Spinal cord (tissue), 10 donors: Measurements from ENCODE around the gene MAPK8IP2. TPM values are rescaled to one million over a fixed set of nuclear protein-coding genes. Genes with fewer than 3 reads are reported as not detected.

Experiments
- DNase-seq, 6 donors: peaks; one replicate each; pipeline versions ENCODE4 v3.0.0 to v3.0.0-alpha.2; 2013 to 2015; ENCODE audit warnings: low spot score in 6 of 6, low read depth in 4 of 6
- H3K27ac ChIP-seq: one replicate; pipeline ENCODE4 v1.5.1; 2013; ENCODE audit warnings: low read depth, low read length, control low read depth
- H3K27me3 ChIP-seq: one replicate; pipeline ENCODE4 v1.6.1; 2013; ENCODE audit warnings: low read length; ENCODE audit not compliant: control insufficient read depth, insufficient read depth
- H3K36me3 ChIP-seq: one replicate; pipeline ENCODE4 v1.6.1; 2013; ENCODE audit warnings: low read length; ENCODE audit not compliant: control insufficient read depth, insufficient read depth
- H3K4me1 ChIP-seq: one replicate; pipeline ENCODE4 v1.6.1; 2013; ENCODE audit warnings: low read length; ENCODE audit not compliant: control insufficient read depth, insufficient read depth
- H3K4me3 ChIP-seq: one replicate; pipeline ENCODE4 v1.5.1; 2013; ENCODE audit warnings: low read depth, low read length, control low read depth
- H3K9me3 ChIP-seq: one replicate; pipeline ENCODE4 v1.6.1; 2013; ENCODE audit warnings: low read length; ENCODE audit not compliant: control insufficient read depth, insufficient read depth
- WGBS: methylation state at CpG from one replicate; pipeline ENCODE4 v1.1.5; 2013; ENCODE audit warnings: missing lambda C conversion rate; ENCODE audit not compliant: insufficient coverage; 5-methylcytosine and 5-hydroxymethylcytosine counted together
- long read RNA-seq, 4 donors: transcript quantifications; one replicate each; lab custom pipeline, GENCODE V29; 2026
- polyA plus RNA-seq, 2 donors: library from polyadenylated mRNA; unstranded; fragments of 120-200 nt; gene quantifications; one replicate each; pipeline ENCODE4 v1.2.1, GENCODE V29; 2013; ENCODE audit not compliant: insufficient read length in 2 of 2
- total RNA-seq, 2 donors: library from RNA; depleted of rRNA in 1 of 2; stranded (reverse); fragments of 120-200 nt in 1 of 2; fragments of >200 nt in 1 of 2; gene quantifications; one replicate each; pipeline versions ENCODE4 v1.2.3 to v1.2.4, GENCODE V29; 2013 to 2014
- donor health status: healthy.

Gene MAPK8IP2
- total RNA-seq (10 to 100 TPM; 19.8 to 42.3 TPM), polyA plus RNA-seq (100 to 1,000 TPM; 104 to 109 TPM)
- long read RNA-seq, donor 1, transcript MAPK8IP2-202 (12 exons, 3,381 nt): major isoform, 12 of 23 reads
- long read RNA-seq, donor 1, partial matches to known transcripts: 11 of 23 reads
- long read RNA-seq, donor 1, other reads (novel, unspliced or antisense): 0 of 23 reads
- long read RNA-seq, donor 2, partial matches to known transcripts: 5 of 8 reads
- long read RNA-seq, donor 2, other reads (novel, unspliced or antisense): 0 of 8 reads
- long read RNA-seq, donor 3, partial matches to known transcripts: 6 of 9 reads
- long read RNA-seq, donor 3, other reads (novel, unspliced or antisense): 0 of 9 reads
- long read RNA-seq, donor 4: 0 reads

DNA sequence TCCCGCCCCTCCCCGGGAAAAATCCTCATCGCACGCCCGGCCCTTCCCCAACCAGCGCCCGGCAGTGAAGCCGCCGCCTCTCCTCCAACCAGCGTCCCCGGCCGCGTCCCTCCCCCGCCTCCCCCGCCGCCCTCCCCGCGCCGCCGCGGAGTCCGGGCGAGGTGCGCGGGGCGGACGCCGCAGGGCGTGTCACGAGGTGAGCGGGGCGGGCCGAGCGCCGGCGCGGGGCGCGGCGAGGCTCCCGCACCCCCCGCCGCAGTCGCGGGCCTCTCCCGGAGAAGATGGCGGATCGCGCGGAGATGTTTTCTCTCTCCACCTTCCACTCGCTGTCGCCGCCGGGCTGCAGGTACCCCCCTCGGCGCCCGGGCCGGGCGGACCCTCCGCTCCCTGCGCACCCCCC lies at the start of gene MAPK8IP2:
Gene MAPK8IP2 (plus strand): TSS at position 256 of the 400 bp plus-strand sequence. CDS start 26 bp downstream, at position 282.
- H3K4me1 ChIP-seq: peaks cover 29% of the 10 kb centered on the region
- no peak within 1 kb of the TSS for H3K27ac ChIP-seq
- H3K4me3 ChIP-seq: peak within 1 kb of the TSS; percentile 31
- WGBS: 0% methylated on average over 52 of the region's 61 CpGs
- peaks cover 34% of the 10 kb centered on the region for H3K36me3 ChIP-seq
- H3K9me3 ChIP-seq: no peaks in the 10 kb centered on the region
- peak in 2 of 6 donors; percentile 66 to 83 for DNase-seq
- H3K27me3 ChIP-seq: no peaks in the 10 kb centered on the region

GRCh38 chr22:50551160-50551752 lies 49.3 kb upstream of the MAPK8IP2 start:
- WGBS: 96% methylated on average over 8 of the region's 11 CpGs
- no peak for DNase-seq
- Histone ChIP-seq H3K27me3 (peaks cover 32% of the 10 kb centered on the region), H3K4me1 (no peaks in the 10 kb centered on the region), H3K27ac (no peak overlapping the region), H3K9me3 (no peaks in the 10 kb centered on the region), H3K4me3 (no peak overlapping the region), H3K36me3 (no peaks in the 10 kb centered on the region)

- Histone ChIP-seq H3K36me3 (no peaks in the 10 kb centered on the region), H3K4me1 (no peaks in the 10 kb centered on the region), H3K9me3 (no peaks in the 10 kb centered on the region), H3K27ac (no peak overlapping the region), H3K27me3 (peaks cover 17% of the 10 kb centered on the region), H3K4me3 (no peak overlapping the region)
- DNase-seq: no peak
- 97% methylated on average over 5 of the region's 8 CpGs for whole genome bisulfite sequencing
These were observed 47.3 kb upstream of the MAPK8IP2 start for GRCh38 chr22:50553310-50553709.

DNA sequence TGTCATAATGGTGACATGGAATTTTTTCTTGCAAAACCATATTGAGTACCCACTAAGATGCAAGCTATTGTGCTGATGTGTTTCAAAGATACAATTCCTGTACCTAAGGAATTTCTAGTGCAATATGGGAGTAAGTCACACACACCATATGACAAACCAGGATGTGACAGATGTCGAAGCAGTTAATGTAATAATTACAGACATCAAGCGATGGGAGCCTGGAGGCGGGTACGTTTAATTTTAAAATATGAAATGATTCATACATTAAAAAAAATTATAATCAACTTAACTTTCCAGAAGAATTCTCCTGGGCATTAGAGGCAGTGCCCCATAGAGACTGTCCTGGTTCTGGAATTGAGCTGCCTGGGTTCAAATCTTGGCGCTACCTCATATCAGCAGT lies 43.9 kb upstream of the MAPK8IP2 start:
- Histone ChIP-seq H3K27me3 (peaks cover 3% of the 10 kb centered on the region), H3K27ac (no peak overlapping the region), H3K9me3 (no peaks in the 10 kb centered on the region), H3K4me3 (no peak overlapping the region), H3K4me1 (no peaks in the 10 kb centered on the region), H3K36me3 (no peaks in the 10 kb centered on the region)
- peak in 1 of 6 donors; percentile 5 for DNase-seq
- WGBS: no CpG with 5 or more reads among the region's 5 CpGs

GRCh38 chr22:50560034-50560433 lies 40.6 kb upstream of the MAPK8IP2 start:
- 87% methylated on average over 1 of the region's 3 CpGs for WGBS

GRCh38 chr22:50561401-50562358 lies 38.9 kb upstream of the MAPK8IP2 start:
- no peak for DNase-seq
- H3K27me3 ChIP-seq: no peaks in the 10 kb centered on the region
- H3K36me3 ChIP-seq: no peaks in the 10 kb centered on the region
- 70% methylated on average over 18 of the region's 34 CpGs for WGBS
- peaks cover 15% of the 10 kb centered on the region for H3K4me1 ChIP-seq
- no peak overlapping the region for H3K4me3 ChIP-seq
- no peak overlapping the region for H3K27ac ChIP-seq
- no peaks in the 10 kb centered on the region for H3K9me3 ChIP-seq

More at GRCh38 chr22:50560034-50560433, 40.6 kb upstream of the MAPK8IP2 start:
- Histone ChIP-seq H3K4me1 (peaks cover 15% of the 10 kb centered on the region), H3K27me3 (no peaks in the 10 kb centered on the region), H3K27ac (no peak overlapping the region), H3K36me3 (no peaks in the 10 kb centered on the region), H3K4me3 (no peak overlapping the region), H3K9me3 (no peaks in the 10 kb centered on the region)
- DNase-seq: no peak

- under 1% methylated on average over 52 of the region's 61 CpGs for WGBS
- no peak within 1 kb of the TSS for H3K27ac ChIP-seq
- H3K4me3 ChIP-seq: peak within 1 kb of the TSS; percentile 79
- DNase-seq: peak; percentile 79 to 98 (median 92)
- peaks cover 15% of the 10 kb centered on the region for H3K4me1 ChIP-seq
- no peaks in the 10 kb centered on the region for H3K9me3 ChIP-seq
- H3K27me3 ChIP-seq: no peaks in the 10 kb centered on the region
- H3K36me3 ChIP-seq: peaks cover 2% of the 10 kb centered on the region
These were observed 37.8 kb upstream of the MAPK8IP2 start, which contains the start of gene SYCE3 for GRCh38 chr22:50562523-50563412. Gene SYCE3, minus strand, starts transcription at chr22:50562919. Its CDS starts 6,514 bp downstream, at chr22:50556405.

DNA sequence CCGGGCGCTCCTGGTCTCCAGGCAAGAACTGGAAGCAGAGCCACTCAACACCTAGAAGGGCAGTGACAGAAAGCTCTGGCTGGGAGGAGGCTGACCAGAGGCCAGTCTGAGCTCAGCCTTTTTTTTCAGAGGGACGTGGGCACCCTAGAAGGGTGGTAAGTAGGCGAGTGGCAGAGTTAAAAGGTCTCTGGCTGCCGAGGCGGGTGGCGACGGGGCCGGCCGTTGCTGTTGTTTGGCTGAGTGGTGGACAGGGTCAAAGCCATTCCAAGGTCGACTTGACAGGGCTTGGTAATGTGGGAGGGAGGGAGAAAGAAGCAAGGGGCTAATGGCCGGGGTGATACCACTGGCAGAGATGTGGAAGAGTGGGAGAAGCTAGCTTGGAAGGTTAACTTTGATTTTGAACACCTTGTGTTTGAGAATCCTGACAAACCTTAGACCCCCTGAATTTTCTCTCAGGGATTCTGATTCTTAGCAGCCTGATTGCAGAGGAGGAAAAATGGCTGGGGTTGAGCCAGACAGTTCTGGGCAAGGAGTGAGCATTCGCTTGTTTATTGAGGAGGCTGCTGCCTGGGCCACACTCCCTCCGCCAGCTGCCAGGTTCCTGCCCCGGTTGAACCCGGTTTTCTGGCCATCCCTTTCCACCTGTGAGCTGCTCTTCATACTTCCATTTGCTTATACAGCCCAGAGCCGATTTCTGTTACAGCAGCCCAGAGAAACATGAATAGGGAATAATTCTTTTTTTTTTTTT lies 37.0 kb upstream of the MAPK8IP2 start:
- Histone ChIP-seq H3K27me3 (no peaks in the 10 kb centered on the region), H3K4me1 (peaks cover 15% of the 10 kb centered on the region), H3K4me3 (peak overlapping the region; percentile 79), H3K9me3 (no peaks in the 10 kb centered on the region), H3K36me3 (peaks cover 7% of the 10 kb centered on the region), H3K27ac (no peak overlapping the region)
- WGBS: 17% methylated on average over 15 of the region's 17 CpGs
- peak in 1 of 6 donors; percentile 27 for DNase-seq
